AG10803 (cell line): ENCODE results near the gene CPNE5.

Experiments used
- DNase-seq: peaks from one replicate; pipeline ENCODE4 v3.0.0; 2010; ENCODE audit warnings: low read depth
- H3K4me3 ChIP-seq: 2 replicates; pipeline ENCODE4 v1.5.1; 2011; ENCODE audit warnings: mild to moderate bottlenecking, low read length, control low read depth
- TF ChIP-seq, protein P1 (sequence below): conservative IDR thresholded peaks from 2 replicates; pipeline ENCODE4 v1.5.1; 2011; ENCODE audit warnings: mild to moderate bottlenecking, low read length, control low read depth, inconsistent platforms

Gene CPNE5

DNA sequence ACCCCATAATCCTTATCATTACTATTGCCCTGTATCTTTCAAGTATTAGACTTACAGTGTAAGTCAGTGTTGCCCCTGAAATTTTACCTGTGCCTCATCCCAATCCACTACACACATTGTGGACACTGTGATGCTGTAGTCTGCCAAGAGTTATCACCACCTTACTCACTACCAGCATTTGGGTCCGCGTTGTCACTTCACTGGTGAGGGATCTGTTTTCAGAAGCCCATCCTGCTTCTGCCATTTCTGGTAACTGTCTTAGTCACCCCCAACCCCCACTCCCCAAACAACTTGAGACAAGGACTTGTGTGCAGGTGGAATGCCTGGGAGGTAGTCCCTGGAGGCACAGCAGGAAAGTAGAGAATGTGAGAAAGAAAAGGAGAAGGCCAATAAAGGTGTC is 147.6 kb downstream of the CPNE5 start:
- no peak for DNase-seq
- H3K4me3 ChIP-seq: no peak overlapping the region
- TF ChIP-seq, protein P1, sequence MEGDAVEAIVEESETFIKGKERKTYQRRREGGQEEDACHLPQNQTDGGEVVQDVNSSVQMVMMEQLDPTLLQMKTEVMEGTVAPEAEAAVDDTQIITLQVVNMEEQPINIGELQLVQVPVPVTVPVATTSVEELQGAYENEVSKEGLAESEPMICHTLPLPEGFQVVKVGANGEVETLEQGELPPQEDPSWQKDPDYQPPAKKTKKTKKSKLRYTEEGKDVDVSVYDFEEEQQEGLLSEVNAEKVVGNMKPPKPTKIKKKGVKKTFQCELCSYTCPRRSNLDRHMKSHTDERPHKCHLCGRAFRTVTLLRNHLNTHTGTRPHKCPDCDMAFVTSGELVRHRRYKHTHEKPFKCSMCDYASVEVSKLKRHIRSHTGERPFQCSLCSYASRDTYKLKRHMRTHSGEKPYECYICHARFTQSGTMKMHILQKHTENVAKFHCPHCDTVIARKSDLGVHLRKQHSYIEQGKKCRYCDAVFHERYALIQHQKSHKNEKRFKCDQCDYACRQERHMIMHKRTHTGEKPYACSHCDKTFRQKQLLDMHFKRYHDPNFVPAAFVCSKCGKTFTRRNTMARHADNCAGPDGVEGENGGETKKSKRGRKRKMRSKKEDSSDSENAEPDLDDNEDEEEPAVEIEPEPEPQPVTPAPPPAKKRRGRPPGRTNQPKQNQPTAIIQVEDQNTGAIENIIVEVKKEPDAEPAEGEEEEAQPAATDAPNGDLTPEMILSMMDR: no peak

DNA sequence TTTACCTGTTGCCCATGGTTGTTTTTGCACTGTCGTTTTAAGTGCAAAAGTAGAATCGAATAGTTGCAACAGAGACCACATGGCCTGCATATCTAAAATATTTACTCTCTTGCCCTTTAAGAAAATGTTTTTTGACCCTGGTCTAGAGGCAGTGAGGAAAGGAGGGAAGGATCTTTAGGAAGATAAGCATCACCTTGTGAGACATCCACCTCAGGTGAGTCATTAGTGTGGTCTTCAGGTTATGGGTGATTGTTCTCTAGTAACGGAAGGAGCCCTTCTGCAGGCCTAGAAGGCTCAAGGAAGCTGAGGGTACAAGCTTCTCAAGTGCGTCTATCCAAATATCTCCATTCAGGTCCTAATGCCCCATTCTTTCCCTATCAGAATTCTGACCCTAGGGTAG is 148.2 kb downstream of the CPNE5 start:
- TF ChIP-seq, protein P1: no peak
- no peak for DNase-seq
- no peak overlapping the region for H3K4me3 ChIP-seq
